DOHH2 (cell line): ENCODE results near the gene PTGES.

ENCODE experiments used
- H3F3A ChIP-seq: fragments of 200-600 bp; sonication (generic), shearing (Covaris generic); 2 replicates; pipeline ENCODE4 v1.6.0; 2016; ENCODE audit warnings: antibody characterized with exemption, mild to moderate bottlenecking; ENCODE audit not compliant: control insufficient read depth, insufficient read depth
- H3K27ac ChIP-seq: fragments of 200-600 bp; sonication (generic); 2 replicates; pipeline ENCODE4 v1.5.1; 2014; ENCODE audit warnings: low read depth, mild to moderate bottlenecking, low read length, moderate library complexity
- H3K27me3 ChIP-seq: fragments of 200-600 bp; sonication (generic); 2 replicates; pipeline ENCODE4 v1.6.1; 2014; ENCODE audit warnings: mild to moderate bottlenecking, low read length, mixed read lengths; ENCODE audit not compliant: control insufficient read depth
- H3K36me3 ChIP-seq: fragments of 200-600 bp; sonication (generic); 2 replicates; pipeline ENCODE4 v1.6.1; 2014; ENCODE audit warnings: mild to moderate bottlenecking, low read length, moderate library complexity, mixed read lengths; ENCODE audit not compliant: control insufficient read depth
- H3K4me1 ChIP-seq: fragments of 200-600 bp; sonication (generic); 2 replicates; pipeline ENCODE4 v1.6.1; 2014; ENCODE audit warnings: mild to moderate bottlenecking, low read length, mixed read lengths; ENCODE audit not compliant: control insufficient read depth
- H3K4me2 ChIP-seq: fragments of 200-600 bp; sonication (generic); 2 replicates; pipeline ENCODE4 v1.6.0; 2014; ENCODE audit warnings: mild to moderate bottlenecking, low read length, moderate library complexity
- H3K4me3 ChIP-seq: fragments of 200-600 bp; sonication (generic); 2 replicates; pipeline ENCODE4 v1.5.1; 2014; ENCODE audit warnings: mild to moderate bottlenecking, low read length, mixed read lengths
- H3K79me2 ChIP-seq: fragments of 200-600 bp; sonication (generic); 2 replicates; pipeline ENCODE4 v1.6.1; 2014; ENCODE audit warnings: mild to moderate bottlenecking, low read length, mixed read lengths; ENCODE audit not compliant: control insufficient read depth
- H3K9me2 ChIP-seq: fragments of 200-600 bp; sonication (generic); replicated peaks from 2 replicates; pipeline ENCODE4 v1.6.1; 2014; ENCODE audit warnings: mild to moderate bottlenecking, low read length, mixed read lengths; ENCODE audit not compliant: control insufficient read depth
- H3K9me3 ChIP-seq: fragments of 200-600 bp; sonication (generic); 2 replicates; pipeline ENCODE4 v1.6.1; 2014; ENCODE audit warnings: antibody characterized with exemption, low read length, mixed read lengths; ENCODE audit not compliant: control insufficient read depth, insufficient read depth
- H4K20me1 ChIP-seq: fragments of 200-600 bp; sonication (generic); 2 replicates; pipeline ENCODE4 v1.6.0; 2014; ENCODE audit warnings: low read depth, mild to moderate bottlenecking, antibody characterized with exemption, low read length, moderate library complexity; ENCODE audit not compliant: control insufficient read depth, insufficient read depth
- EZH2phosphoT487 ChIP-seq: fragments of 200-600 bp; sonication (generic); IDR thresholded peaks from 2 replicates; pipeline ENCODE4 v1.6.1; 2017; ENCODE audit warnings: borderline replicate concordance, mild to moderate bottlenecking, antibody characterized with exemption, low read length, moderate library complexity, mixed read lengths
- TF ChIP-seq, protein P1 (sequence below): fragments of 200-600 bp; sonication (generic); IDR thresholded peaks from one replicate; pipeline ENCODE4 v1.5.1; 2014; ENCODE audit warnings: antibody characterized with exemption, mild to moderate bottlenecking, low read depth, low read length; ENCODE audit not compliant: poor library complexity, severe bottlenecking

The PTGES gene

DNA sequence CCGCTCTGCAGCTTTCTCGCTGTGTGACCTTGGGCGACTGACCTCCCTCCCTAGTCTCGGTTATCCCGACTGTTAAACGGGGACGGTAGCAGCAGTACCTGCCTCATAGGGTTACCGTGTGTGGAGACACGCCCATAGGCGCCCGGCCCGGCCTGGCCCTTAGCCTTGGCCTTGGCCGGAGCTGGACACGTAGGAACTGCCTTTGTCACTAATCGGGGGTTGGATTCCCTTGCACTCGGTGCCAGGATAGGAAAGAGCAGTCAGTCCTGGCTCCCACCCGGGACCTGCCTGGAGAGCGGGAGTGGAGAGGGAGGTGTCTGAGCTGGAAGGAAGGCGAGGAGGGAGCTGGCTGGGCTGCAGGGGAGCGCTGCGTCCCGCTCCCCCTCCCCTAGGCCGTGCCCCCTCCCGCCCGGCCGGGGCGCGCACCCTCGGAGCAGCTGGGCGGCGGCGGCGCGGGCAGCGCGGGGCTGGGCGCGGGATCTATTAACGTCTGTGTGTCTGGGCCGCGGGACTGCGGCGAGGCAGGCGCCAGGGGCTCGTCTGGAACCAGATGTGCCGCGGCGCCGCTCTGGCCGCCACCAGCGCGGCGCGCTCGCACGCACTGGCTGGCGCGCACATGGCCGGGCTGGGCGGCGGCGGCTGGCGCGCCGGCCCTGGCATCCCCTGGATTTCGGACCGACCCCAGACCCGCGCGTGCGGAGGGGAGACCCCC lies 55.7 kb downstream of the PTGES start:
- H4K20me1 ChIP-seq = no peaks in the 10 kb centered on the region
- H3K27ac ChIP-seq = no peak overlapping the region
- no peaks in the 10 kb centered on the region for H3K79me2 ChIP-seq
- H3K36me3 ChIP-seq = no peaks in the 10 kb centered on the region
- H3K9me2 ChIP-seq = no peaks in the 10 kb centered on the region
- H3K9me3 ChIP-seq = no peaks in the 10 kb centered on the region
- no peaks in the 10 kb centered on the region for H3F3A ChIP-seq
- H3K27me3 ChIP-seq = no peaks in the 10 kb centered on the region
- no peaks in the 10 kb centered on the region for H3K4me1 ChIP-seq
- H3K4me2 ChIP-seq = no peak overlapping the region
- TF ChIP-seq, protein P1, sequence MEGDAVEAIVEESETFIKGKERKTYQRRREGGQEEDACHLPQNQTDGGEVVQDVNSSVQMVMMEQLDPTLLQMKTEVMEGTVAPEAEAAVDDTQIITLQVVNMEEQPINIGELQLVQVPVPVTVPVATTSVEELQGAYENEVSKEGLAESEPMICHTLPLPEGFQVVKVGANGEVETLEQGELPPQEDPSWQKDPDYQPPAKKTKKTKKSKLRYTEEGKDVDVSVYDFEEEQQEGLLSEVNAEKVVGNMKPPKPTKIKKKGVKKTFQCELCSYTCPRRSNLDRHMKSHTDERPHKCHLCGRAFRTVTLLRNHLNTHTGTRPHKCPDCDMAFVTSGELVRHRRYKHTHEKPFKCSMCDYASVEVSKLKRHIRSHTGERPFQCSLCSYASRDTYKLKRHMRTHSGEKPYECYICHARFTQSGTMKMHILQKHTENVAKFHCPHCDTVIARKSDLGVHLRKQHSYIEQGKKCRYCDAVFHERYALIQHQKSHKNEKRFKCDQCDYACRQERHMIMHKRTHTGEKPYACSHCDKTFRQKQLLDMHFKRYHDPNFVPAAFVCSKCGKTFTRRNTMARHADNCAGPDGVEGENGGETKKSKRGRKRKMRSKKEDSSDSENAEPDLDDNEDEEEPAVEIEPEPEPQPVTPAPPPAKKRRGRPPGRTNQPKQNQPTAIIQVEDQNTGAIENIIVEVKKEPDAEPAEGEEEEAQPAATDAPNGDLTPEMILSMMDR = no peak
- no peak for TF ChIP-seq EZH2phosphoT487
- H3K4me3 ChIP-seq = no peak overlapping the region

DNA sequence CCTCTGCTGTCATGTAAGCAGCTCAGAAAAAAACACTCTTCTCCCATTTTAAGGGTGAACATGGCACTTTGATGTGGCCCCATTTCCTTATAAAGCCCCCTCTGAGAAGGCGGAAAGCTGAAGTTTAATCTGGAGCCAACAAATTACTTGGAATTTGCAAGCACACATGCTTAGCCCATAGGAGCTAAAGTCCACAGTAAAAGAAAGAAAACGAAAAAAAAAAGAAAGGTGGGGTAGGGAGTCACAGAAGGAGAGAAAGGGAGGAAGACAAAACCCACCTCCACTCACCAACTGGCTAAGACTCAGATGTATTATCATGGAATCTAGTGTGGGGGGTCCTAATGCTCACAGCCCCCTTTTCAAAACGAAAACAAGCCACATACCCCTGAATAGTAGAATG lies 57.0 kb downstream of the PTGES start:
- Histone ChIP-seq H3K79me2 (no peaks in the 10 kb centered on the region), H3F3A (no peaks in the 10 kb centered on the region), H3K9me3 (no peaks in the 10 kb centered on the region), H4K20me1 (no peaks in the 10 kb centered on the region), H3K4me2 (no peak overlapping the region), H3K4me1 (no peaks in the 10 kb centered on the region), H3K27me3 (no peaks in the 10 kb centered on the region), H3K27ac (no peak overlapping the region), H3K4me3 (no peak overlapping the region), H3K9me2 (no peaks in the 10 kb centered on the region), H3K36me3 (no peaks in the 10 kb centered on the region)
- TF ChIP-seq, protein P1 = no peak
- TF ChIP-seq EZH2phosphoT487 = no peak

DNA sequence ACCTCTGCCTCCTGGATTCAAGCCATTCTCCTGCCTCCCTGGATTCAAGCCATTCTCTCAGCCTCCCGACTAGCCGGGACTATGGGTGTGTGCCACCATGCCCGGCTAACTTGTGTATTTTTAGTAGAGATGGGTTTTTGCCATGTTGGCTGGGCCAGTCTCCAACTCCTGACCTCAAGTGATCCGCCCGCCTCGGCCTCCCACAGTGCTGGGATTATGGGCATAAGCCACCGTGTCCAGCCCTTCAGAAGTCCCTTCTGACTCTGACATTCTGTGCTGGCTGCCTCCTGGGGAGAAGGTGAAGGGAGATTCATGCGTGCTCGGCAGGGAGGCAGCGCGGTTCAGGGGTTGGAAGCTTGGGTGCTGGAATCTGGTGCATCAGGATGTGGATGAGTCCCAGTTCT lies 58.6 kb downstream of the PTGES start:
- Histone ChIP-seq H3K36me3 (no peaks in the 10 kb centered on the region), H3K27me3 (no peaks in the 10 kb centered on the region), H3K4me1 (no peaks in the 10 kb centered on the region), H3K9me3 (no peaks in the 10 kb centered on the region), H3K9me2 (no peaks in the 10 kb centered on the region), H4K20me1 (no peaks in the 10 kb centered on the region), H3K27ac (no peak overlapping the region), H3K4me3 (no peak overlapping the region), H3K4me2 (no peak overlapping the region), H3K79me2 (no peaks in the 10 kb centered on the region), H3F3A (no peaks in the 10 kb centered on the region)
- TF ChIP-seq, protein P1 = no peak
- no peak for TF ChIP-seq EZH2phosphoT487
